Measurements from ENCODE around the gene GPR176.

The GPR176 gene

DNA sequence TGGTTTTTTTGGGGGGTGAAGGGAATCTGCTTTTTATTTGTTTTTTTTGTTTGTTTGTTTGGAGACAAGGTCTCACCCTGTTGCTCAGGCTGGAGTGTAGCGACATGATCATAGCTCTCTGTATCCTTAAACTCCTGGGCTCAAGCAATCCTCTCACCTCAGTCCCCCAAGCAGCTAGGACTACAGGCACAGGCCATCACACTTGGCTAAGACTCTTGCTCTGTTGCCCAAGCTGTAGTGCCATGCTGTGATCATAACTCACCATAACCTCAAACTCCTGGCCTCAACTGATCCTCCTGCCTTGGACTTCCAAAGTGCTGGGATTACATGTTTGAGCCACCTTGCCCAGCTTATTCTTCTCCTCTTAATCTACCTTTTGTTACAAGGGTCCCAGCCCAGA, 31.8 kb downstream of the GPR176 start:
- DNase-seq: no peak

DNA sequence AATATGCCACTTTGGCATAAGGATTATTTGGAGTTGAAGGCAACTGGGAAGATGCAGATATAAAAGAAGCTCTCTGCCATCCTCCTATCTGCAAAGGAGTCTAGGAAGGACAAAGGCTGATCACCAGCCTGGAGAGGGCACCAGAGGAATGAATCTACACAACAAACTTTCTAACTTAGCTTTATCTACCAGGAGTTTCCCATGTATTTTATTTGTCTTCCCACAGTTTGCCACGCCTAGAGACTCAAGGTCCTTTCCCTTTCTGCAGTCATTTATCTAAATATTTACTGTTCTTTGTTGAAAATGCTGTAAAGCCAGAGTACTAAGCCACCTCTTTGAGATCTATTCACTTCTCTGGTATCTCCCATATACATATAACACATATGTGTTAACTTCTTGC, 32.2 kb downstream of the GPR176 start:
- DNase-seq: no peak

DNA sequence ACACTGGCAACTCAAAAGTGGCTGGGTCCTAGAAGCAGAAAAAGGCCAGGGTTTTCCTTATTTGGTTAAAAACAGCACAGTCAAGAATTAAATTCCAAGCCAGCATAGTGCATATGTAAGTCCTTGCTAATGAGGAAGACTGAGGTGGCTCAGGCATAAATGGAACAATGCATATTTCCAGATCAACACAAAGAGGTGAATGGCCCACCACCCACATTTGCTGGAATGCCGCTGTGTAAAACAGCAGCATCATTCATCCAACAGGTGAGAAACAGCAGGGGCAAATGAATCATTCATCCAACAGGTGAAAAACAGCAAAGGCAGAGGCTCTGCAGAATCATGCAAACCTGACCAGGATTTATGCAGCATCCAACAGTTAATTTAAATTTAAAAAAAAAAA, 32.9 kb downstream of the GPR176 start:
- DNase-seq: no peak

DNA sequence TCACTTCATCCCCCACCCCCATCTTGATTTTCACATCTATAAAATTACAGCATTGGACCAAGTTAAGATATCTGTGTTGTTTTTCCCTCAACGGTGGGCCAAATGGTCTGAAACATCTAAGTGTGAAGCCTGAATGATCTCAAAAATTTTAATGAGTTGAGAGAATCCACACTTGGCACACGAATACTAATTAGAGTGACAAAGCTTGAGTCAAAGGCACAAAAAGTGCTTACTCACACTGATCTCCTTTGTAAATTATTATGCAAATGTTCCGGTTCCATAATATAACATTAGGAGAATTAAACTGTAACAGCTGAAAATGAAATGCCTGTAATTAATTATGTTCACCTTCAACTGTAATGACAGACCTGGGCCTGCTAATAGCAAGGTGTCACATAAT, 33.6 kb downstream of the GPR176 start:
- no peak for DNase-seq

DNA sequence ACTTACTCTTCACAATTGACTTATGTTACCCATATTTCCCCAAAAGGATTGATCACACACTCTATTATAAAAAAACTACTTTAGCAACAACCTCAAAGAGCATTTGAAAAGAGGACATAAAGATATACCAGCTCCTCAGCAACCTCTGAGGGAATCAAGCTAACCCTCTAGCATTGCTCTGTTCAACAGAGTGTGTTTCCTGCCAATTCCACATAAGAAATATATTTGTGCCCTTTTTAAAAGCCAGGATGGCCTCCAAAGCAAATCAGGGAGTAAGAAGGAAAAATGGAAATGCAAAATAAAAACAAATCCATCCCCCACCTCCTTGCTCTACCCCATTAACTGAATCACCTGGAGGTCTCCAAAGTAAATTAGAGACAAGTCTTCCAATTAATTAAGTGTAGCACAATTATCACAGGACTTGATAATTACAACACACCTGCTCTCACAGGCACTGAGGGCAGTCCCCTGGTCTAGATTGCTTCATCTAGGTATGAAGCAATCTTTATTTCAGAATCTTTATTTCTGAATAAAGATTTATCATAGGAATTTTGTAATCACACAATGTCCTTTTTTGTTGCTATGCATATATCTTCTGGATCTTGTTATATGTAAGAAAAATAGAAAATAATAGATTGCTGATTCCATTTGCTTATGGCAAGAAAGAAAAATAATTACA, 34.8 kb downstream of the GPR176 start:
- no peak for DNase-seq

DNA sequence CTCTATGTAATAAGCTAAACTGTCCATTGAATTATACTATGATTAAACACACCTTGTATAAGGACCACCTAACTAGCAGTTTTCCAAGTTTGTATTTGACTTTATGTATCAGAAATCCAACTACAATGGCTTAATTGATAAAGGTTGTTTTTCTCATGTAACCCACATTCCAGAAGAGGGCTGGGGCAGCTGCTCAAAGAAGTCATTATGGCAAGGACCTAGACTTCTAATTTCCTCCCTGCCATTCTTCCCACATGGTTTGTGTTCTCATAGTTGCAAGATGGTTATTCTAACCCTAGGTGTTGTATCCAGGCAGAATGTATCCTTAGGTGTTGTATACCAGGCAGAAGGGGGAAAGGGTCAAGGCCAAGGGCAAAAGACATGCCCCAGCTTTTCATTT, 35.7 kb downstream of the GPR176 start:
- DNase-seq: no peak

DNA sequence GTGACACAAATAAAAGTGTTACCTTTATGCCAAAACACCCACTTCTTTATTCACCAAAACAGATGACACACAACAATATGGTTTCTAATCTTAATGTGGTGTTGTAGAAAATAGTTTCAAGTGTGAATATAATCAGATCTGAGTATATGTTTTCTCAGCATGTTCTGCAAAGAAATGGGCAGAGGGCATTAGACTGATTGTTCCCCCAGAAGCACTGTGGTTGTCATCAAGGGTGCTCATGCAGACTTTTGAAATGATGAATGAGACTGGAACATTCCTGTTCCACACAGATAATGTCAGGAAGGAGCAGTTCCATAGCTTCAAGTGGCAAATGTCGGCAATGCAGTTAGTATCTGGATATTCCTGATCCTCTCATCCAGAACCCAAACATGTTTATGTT, 37.5 kb downstream of the GPR176 start:
- no peak for DNase-seq

DNA sequence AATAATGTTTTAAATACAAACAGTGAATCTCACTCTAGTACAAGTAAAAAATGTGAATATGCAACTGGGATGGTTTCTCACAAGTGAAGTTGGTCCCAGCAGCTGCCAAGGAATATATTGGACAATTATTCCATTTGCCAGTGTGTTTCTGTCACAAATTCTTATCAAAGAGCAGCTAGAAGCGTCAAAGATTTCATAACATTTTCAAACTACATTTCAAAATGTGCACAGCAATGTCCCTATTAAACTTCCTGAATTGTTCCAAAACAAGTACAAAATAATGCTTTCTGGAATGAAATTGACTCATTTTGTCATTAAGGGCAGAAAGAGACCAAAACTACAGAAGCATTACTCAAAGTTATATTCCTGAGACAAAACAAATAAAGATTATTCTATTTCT, 38.3 kb downstream of the GPR176 start:
- DNase-seq: no peak

DNA sequence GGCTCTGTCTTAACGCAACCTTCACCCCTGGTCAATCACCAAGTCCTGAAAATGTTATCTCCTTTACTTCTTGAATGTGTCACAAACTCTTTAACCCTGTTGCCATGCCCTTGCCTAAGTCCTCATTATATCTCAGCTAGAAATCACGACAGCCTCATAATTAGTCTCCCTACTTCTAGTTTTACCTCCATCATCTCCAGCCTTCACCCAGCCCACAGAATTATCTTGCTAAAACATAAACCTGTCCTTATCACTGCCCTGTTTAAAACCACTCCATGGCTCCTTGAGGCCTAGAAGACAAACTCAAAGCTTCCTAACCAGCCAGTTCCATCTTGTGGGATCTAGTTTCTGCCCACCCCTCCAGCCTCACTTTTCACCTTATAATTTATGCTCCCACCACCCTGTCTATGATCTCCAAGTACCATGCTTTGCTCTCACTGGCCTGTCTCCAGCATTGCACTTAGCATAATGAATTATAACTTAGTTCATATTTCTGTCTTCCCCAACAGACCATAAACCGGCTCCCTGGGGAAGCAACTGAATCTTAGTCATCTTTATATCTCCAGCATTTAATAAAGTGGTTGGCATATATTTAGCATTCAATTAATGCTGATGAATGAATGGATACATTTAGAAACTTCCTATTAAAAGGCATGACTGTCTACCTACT, 39.2 kb downstream of the GPR176 start:
- no peak for DNase-seq

DNA sequence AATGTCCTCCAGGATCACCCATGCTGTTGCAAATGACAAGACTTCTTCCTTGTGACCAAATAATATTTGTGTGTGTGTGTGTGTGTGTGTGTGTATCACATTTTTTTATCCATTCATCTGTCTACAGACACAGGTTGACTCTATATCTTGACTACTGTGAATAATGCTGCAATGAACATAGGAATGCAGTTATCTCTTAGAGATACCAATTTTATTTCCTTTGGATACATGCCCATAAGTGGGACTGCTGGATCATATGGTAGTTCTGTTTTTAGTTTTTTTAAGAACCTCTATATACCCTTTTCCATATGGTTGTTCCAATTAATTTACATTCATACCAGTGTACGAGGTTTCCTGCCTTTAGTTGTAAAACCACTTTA, 41.7 kb downstream of the GPR176 start:
- no peak for DNase-seq

DNA sequence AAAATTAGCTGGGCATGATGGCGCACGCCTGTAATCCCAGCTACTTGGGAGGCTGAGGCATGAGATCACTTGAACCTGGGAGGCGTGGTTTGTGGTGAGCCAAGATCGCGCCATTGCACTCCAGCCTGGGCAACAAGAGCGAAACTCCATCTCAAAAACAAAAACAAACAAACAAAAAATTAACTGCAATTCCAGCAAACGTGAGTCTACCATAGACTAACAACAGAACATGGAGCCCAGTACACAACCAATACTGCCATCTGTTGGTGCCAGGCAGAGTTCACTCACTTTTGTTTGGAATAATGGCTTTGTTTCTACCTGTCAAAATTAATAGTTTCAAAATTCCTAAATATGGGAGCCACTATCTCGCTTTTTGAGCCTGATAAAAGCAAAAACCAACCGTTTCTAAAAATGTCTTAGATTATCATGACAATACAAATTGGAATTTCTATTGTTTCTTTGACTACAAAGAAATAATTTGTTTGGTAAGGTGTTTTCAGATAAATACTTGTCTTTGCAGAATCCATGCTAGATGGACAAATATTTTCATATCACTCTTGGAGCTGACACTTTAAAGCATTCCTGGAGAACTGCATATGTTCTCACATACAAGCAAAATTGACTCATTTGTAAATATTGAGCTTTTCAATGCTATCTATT, 45.0 kb downstream of the GPR176 start:
- peak; percentile 20 for DNase-seq

DNA sequence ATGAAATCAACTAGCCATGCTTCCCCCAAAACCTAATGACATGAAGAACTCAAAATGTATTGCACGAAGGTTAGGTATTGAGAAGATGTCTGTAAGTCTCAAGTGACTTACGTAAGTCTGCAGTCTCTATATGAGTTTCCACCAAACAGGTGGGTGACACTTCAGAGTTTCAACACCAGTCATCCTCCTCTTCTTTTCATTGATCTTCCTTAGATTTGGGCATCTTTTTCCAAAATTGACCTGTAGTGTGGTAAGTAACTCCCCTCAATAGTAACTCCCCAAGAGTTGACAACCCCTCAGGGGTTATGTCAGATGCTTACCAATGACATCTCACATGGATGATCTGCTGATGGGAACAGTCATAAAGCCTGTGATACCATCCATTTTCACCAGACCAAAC, 46.1 kb downstream of the GPR176 start:
- no peak for DNase-seq

DNA sequence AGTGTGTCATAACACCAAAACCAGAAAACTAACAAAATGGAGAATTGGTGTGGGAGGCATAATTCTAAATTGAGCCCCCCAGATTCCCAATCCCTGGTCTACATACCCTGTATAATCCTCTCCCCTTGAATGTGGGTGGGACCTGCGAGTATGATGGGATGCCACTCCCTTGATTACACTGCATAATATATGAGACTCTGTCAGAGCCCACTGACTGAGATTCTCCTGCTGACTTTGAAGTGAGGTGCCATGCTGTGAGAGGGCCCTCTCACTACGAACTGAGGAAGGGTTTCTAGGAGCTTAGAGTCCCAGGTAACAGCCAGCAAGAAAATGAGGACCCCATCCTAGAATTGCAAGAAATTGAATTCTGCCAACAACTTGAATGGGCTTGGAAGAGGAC, 49.5 kb downstream of the GPR176 start:
- DNase-seq: no peak

DNA sequence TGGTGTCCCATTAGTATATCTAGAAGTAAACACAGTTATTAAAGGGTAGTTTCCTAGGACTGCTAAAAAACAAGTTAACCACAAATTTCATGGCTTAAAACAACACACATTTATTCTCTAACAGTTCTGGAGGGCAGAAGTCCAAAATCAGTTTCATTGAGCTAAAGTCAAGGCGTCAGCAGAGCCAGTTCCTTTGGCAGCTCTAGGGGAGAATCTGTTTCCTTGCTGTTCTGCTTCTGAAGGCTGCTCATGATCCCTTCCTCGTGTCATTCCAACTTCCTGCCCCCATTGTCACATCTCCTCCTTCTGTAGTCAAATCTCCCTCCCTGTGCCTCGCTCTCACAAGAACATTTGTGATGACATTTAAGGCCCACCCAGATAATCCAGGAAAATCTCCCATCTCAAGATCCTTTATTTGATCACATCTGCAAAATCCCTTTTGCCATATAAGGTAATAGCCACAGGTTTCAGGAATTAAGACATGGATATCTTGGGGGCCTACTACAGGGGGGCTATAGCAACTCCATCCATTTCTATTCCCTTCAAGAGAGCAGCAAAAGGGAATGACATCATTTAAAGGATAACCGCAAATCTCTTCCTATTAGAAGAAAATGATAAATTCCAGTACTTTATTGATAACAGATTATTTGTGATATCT, 50.1 kb downstream of the GPR176 start:
- DNase-seq: no peak

DNA sequence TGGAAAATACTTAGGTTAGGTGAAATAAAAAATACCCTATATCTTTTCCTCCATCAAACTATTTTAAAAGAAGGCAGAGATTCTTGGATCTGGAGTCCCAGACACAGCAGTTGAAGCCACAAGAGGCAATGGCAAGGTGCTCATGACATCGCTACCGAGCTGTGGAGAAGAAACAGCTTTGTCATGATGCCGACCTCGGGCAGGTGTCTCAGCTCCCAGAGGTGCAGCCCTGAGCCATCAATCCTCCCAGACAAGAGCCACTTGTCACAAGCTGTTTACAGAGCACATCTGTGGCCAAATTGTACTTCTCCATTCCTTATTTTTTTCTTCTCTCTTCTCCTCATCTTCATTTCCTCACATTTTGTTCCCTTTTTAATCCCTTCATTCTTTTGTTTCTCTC, 50.8 kb downstream of the GPR176 start:
- no peak for DNase-seq

DNA sequence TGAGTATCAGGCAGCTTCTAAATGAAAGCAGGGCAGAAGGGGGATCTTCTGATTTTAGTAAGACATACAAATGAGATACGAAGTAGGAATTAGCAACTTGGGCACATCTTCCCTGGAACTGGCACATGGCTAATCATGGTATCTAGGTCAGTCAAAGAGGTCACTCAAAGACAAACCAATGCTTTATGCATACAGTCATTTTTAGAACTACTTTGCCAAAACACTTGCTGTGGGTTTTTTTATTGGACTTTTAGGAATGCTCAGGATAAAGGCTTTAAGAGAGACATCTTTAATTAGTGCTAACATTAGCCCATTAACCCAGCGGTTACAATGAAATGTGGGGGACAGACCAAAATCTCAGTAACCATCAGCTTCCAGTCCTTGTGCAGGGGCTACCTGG, 51.7 kb downstream of the GPR176 start:
- no peak for DNase-seq

DNA sequence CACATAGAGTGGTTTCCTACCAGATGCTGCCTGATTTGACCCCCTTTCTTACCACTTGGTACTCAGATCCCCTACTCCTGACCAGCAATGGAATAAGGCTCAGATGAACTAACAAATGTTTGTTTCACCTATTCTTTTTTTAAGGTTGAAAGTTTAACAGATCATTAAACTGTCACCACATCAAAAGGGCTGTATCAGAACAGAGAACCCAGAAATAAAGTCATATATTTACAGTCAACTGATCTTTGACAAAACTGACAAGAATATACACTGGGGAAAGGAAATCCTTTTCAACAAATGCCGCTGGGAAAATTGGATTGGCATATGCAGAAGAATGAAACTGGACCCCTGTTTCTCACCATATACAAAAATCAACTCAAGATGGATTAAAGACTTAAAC, 56.0 kb downstream of the GPR176 start:
- DNase-seq: no peak

DNA sequence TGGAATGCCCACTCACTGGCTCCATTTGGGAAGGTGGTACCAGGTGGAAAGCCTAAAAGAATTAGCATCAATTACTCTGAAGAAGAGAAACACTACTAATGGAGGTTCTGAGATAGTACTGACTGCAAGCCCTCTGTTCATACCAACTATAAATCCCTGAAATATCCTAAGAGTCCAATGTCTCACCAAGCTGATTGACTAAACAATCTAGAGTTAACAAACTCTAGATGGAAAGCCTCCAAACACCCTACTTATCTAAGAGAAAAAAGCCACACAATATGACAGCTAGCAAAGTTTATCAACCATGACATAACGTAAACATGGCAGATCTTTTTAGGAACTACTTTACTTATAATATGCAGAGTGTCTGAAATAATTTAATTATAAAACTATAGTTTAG, 59.2 kb downstream of the GPR176 start:
- no peak for DNase-seq

DNA sequence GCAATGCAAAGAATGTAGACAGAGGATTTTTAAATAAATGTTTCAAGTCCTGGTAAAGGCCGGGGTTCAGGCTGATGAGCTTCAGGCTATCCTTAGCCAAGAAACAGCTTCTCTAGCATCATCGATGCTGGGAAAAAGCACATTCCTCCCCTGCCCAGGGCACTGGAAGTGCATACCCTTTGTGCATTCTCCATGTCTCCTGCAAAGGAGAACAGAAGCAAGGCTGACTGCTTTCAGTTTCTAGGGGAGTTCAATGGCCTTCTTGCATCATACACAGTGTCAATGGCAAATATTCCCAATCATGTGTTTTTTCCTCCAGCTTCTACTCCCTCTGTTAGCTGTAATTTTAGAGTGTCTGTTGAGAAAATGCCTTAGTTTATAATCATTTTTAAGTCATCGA, 59.9 kb downstream of the GPR176 start:
- no peak for DNase-seq

DNA sequence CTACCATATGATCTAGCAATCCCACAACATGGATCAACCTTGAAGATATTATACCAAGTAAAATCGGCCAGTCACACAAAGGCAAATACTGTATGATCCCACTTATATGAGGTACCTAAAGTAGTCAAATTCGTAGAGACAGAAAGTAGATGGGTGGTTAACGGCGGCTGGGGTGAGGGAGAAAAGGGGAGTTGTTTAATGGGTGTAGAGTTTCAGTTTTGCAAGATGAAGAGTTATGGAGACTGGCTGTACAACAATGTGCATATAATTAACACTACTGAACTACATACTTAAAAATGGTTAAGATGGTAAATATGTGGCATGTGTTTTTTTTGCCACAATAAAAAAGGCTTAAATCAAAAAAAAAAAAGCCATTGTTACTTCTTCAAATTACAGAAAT, 60.4 kb downstream of the GPR176 start:
- DNase-seq: no peak

DNA sequence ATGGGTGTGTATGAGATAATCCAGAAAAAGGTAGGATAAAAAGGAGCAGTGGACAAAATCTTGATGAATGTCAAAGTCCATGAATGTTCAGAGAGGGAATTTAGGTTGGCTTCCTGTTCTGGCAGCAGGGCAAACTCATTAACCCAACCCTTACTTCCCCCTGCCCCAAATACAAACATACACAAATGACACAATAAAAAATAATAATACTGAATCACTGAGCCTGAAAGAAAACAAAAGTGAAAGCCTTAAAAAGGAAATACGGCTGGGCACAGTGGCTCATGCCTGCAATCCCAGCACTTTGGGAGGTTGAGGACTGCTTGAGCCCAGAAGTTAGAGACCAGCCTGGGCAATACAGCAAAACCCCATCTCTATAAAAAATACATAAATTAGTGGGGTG, 62.9 kb downstream of the GPR176 start:
- no peak for DNase-seq

DNA sequence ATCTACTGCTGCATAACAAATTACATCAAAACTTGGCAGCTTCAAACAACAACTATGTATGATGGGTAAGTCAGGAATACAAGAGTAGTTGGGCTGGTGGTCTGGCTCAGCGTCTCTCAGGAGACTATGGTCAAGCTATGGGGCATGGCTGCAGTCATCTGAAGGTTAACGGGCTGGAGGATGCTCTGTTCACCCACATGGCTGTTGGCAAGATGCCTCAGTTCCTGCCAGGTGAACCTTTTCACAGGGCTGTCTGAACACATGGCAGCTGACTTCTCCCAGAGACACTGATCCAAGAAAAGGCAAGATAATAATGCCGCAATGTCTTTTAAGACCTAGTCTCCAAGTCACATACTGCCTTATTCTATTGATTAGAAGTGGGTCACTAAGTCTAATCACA, 63.7 kb downstream of the GPR176 start:
- no peak for DNase-seq

DNA sequence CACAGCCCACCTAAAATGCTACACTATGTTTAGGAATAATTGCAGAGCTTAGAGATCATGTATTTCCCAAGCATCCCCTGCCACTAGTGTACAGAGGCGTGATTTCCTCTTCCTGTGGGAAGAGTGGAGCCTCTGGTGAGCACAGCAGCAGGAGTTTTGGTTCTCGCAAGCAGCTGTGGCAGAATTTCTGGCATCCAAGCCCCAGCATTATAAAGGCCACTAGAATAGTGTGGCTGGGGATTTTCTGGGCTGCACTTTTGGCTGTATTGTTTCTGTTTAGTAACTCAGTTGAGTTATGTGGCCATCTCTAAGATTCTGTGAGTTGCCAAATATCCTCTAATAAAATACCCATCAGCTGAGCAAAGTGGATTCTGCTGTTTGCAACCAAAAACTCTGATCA, 64.7 kb downstream of the GPR176 start:
- no peak for DNase-seq

DNA sequence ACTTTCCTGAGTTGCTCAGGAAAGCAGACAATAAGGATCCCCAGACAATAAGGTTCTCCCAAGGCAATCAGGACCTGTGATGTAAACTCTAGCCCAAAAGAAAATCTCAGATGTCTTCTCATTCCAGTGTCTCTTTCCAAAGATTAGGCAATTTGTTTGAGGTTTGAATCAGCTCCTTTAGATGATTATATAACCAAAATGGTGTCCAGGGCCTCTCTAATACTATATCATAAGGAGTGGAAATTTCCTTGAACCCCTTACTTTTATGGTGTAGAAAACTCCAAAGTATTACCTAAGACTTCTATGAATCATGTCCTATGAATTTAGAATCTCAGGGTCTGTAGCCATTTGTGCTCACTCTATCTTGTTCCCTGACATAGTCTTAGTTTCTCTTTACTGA, 65.9 kb downstream of the GPR176 start:
- no peak for DNase-seq
